ENCODE measurements around the gene EYS.

DNA sequence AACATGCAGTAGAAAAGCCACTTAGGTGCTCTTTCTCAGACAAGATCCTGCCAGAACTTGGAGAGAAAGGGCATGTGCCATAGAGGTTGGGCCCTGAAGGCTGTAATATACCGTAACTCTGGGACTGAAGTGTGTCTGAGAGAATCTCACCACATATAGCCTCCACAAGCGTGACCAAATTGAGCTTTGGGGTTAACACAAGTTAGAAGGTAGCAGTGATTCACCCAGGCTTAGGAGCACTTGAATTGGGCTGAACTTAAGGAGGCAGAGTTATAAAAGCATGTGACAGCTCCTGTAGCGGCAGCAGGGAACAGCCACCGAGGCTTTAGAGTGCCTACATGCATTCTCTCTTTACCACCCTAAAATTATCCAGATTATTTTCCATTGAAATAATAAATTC is 1709.8 kb downstream of the EYS start:
- TF ChIP-seq, protein P1, sequence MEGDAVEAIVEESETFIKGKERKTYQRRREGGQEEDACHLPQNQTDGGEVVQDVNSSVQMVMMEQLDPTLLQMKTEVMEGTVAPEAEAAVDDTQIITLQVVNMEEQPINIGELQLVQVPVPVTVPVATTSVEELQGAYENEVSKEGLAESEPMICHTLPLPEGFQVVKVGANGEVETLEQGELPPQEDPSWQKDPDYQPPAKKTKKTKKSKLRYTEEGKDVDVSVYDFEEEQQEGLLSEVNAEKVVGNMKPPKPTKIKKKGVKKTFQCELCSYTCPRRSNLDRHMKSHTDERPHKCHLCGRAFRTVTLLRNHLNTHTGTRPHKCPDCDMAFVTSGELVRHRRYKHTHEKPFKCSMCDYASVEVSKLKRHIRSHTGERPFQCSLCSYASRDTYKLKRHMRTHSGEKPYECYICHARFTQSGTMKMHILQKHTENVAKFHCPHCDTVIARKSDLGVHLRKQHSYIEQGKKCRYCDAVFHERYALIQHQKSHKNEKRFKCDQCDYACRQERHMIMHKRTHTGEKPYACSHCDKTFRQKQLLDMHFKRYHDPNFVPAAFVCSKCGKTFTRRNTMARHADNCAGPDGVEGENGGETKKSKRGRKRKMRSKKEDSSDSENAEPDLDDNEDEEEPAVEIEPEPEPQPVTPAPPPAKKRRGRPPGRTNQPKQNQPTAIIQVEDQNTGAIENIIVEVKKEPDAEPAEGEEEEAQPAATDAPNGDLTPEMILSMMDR (conservative IDR thresholded peaks at IDR 0.05; ENCODE audit: low read length), result no peak
- TF ChIP-seq EZH2phosphoT487 (IDR thresholded peaks at IDR 0.05; ENCODE audit: borderline replicate concordance), result no peak

All from Loucy (cell line).